Stimulated activated CD4-positive, alpha-beta T cell treated with anti-CD3 and anti-CD28 coated beads, Interleukin-1b, Interleukin-23, amount 100 ng/mL, for 1 hour (primary cell): ENCODE measurements around the gene ANAPC15.
"Not testable (repeated sequence)": the region's sequence is repeated elsewhere in the genome, so short reads cannot be mapped to it uniquely, and the experiment has no call there.

Experiments
- DNase-seq, 2 donors: peaks; one replicate each; pipeline ENCODE4 v3.0.0-alpha.2; 2020; ENCODE audit warnings: low read depth in 2 of 2

ANAPC15 gene

GRCh38 chr11:72112143-72112977, at the start of gene ANAPC15:
ANAPC15 (minus strand) TSS chr11:72112695; CDS start chr11:72111276, 1,419 bp downstream.
- peak; percentile 91 to 97 for DNase-seq

- no peak for DNase-seq
These were observed 47.8 kb upstream of the ANAPC15 start for GRCh38 chr11:72160319-72160718.

- no peak for DNase-seq
These were observed 44.6 kb upstream of the ANAPC15 start for GRCh38 chr11:72157131-72157530.

GRCh38 chr11:72155751-72156150, 43.3 kb upstream of the ANAPC15 start:
- DNase-seq, result no peak

GRCh38 chr11:72154816-72155215, 42.3 kb upstream of the ANAPC15 start:
- DNase-seq, result no peak

- DNase-seq, result not testable (repeated sequence)
These were observed 41.4 kb upstream of the ANAPC15 start for GRCh38 chr11:72153874-72154273.

GRCh38 chr11:72150882-72151281, 38.4 kb upstream of the ANAPC15 start:
- no peak for DNase-seq

GRCh38 chr11:72146625-72147024, 34.1 kb upstream of the ANAPC15 start:
- no peak for DNase-seq

- no peak for DNase-seq
These were observed 32.5 kb upstream of the ANAPC15 start for GRCh38 chr11:72144807-72145565.

GRCh38 chr11:72142543-72142942, 30.0 kb upstream of the ANAPC15 start:
- not testable (repeated sequence) for DNase-seq

- DNase-seq, result not testable (repeated sequence)
These were observed 29.6 kb upstream of the ANAPC15 start for GRCh38 chr11:72142086-72142485.

GRCh38 chr11:72141066-72141465, 28.6 kb upstream of the ANAPC15 start:
- DNase-seq, result no peak

GRCh38 chr11:72140661-72141060, 28.2 kb upstream of the ANAPC15 start:
- DNase-seq, result no peak

- no peak for DNase-seq
These were observed 27.0 kb upstream of the ANAPC15 start for GRCh38 chr11:72139500-72139899.

GRCh38 chr11:72138821-72139390, 26.4 kb upstream of the ANAPC15 start:
- DNase-seq, result no peak

GRCh38 chr11:72136684-72137262, 24.3 kb upstream of the ANAPC15 start:
- no peak for DNase-seq

- DNase-seq, result no peak
These were observed 23.6 kb upstream of the ANAPC15 start for GRCh38 chr11:72135891-72136683.

- not testable (repeated sequence) for DNase-seq
These were observed 23.0 kb upstream of the ANAPC15 start, which contains the start of gene FOLR3 for GRCh38 chr11:72135473-72135872. FOLR3 (plus strand) TSS chr11:72135725; CDS start chr11:72135953, 228 bp downstream.

GRCh38 chr11:72132646-72133045, 20.2 kb upstream of the ANAPC15 start:
- no peak for DNase-seq

- DNase-seq, result no peak
These were observed 16.9 kb upstream of the ANAPC15 start for GRCh38 chr11:72129381-72129780.

- DNase-seq, result no peak
These were observed 15.4 kb upstream of the ANAPC15 start for GRCh38 chr11:72127923-72128322.
